A673 (cell line): ENCODE results near the gene ADARB2.

Experiments used
- EZH2 ChIP-seq: fragments of 200-600 bp; sonication (generic); IDR thresholded peaks from 2 replicates; pipeline ENCODE4 v1.6.1; 2017; ENCODE audit warnings: borderline replicate concordance, low read depth, mild to moderate bottlenecking, mixed read lengths, antibody characterized with exemption, low read length; ENCODE audit not compliant: poor library complexity, severe bottlenecking
- TF ChIP-seq, protein P1 (sequence below): fragments of 300-800, 200-600 bp; sonication (generic); conservative IDR thresholded peaks from 2 replicates; pipeline ENCODE4 v1.5.1; 2017; ENCODE audit warnings: low read depth, mild to moderate bottlenecking, antibody characterized with exemption, low read length, moderate library complexity, mixed read lengths

DNA sequence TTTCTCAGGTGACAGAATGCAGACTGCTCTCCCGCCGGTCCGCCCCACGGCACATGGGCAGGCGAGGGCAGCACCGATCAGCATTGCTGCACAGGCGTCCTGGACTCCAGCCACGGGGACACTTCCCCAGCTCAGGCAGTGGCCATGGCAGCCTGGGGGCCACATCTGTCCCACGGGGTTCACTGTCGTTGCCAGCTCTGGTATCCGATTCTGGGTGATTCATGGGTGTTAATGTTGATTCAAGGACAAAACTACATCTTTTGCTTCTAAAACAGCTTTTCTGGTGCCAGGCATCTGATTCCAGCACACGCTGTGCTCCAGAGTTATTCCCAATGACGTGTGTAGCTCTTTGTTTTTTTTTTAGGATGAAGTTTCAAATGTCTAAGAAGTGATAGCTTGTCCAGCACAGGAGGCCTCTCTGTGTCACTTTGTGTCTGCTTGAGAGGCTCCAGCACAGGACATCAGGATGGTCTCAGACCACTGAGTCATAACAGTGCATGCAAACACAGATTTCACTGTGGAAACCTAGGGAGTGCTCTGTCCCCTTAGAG, 463.1 kb downstream of the ADARB2 start:
- TF ChIP-seq, protein P1, sequence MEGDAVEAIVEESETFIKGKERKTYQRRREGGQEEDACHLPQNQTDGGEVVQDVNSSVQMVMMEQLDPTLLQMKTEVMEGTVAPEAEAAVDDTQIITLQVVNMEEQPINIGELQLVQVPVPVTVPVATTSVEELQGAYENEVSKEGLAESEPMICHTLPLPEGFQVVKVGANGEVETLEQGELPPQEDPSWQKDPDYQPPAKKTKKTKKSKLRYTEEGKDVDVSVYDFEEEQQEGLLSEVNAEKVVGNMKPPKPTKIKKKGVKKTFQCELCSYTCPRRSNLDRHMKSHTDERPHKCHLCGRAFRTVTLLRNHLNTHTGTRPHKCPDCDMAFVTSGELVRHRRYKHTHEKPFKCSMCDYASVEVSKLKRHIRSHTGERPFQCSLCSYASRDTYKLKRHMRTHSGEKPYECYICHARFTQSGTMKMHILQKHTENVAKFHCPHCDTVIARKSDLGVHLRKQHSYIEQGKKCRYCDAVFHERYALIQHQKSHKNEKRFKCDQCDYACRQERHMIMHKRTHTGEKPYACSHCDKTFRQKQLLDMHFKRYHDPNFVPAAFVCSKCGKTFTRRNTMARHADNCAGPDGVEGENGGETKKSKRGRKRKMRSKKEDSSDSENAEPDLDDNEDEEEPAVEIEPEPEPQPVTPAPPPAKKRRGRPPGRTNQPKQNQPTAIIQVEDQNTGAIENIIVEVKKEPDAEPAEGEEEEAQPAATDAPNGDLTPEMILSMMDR = no peak
- TF ChIP-seq EZH2 = no peak
